MG63 (cell line): ENCODE data around the gene NOL3. TPM values are rescaled to one million over a fixed set of nuclear protein-coding genes. Genes with fewer than 3 reads are reported as not detected.

Experiments
- DNase-seq: peaks from one replicate; pipeline ENCODE4 v3.0.0-alpha.2; 2020
- H3K27me3 ChIP-seq: fragments of 250-450 bp; sonication (Bioruptor Pico); 2 replicates; pipeline ENCODE4 v1.5.1; 2020; ENCODE audit warnings: mild to moderate bottlenecking, moderate library complexity
- H3K36me3 ChIP-seq: fragments of 250-450 bp; sonication (Bioruptor Pico); 2 replicates; pipeline ENCODE4 v1.5.1; 2020; ENCODE audit warnings: mild to moderate bottlenecking, moderate library complexity
- H3K4me3 ChIP-seq: fragments of 250-450 bp; sonication (Bioruptor Pico); 2 replicates; pipeline ENCODE4 v1.5.1; 2020; ENCODE audit warnings: mild to moderate bottlenecking, moderate library complexity
- H3K9me3 ChIP-seq: fragments of 250-450 bp; sonication (Bioruptor Pico); 2 replicates; pipeline ENCODE4 v1.5.1; 2020; ENCODE audit warnings: mild to moderate bottlenecking, moderate library complexity
- total RNA-seq: library from RNA; depleted of rRNA; stranded (reverse); fragments of >200 nt; shearing (Covaris generic); gene quantifications from 2 replicates; pipeline ENCODE4 v1.2.3, GENCODE V29; 2014; ENCODE audit warnings: low replicate concordance

NOL3 gene
- total RNA-seq, 1 experiment from 2014 or later, result 16.5 TPM

DNA sequence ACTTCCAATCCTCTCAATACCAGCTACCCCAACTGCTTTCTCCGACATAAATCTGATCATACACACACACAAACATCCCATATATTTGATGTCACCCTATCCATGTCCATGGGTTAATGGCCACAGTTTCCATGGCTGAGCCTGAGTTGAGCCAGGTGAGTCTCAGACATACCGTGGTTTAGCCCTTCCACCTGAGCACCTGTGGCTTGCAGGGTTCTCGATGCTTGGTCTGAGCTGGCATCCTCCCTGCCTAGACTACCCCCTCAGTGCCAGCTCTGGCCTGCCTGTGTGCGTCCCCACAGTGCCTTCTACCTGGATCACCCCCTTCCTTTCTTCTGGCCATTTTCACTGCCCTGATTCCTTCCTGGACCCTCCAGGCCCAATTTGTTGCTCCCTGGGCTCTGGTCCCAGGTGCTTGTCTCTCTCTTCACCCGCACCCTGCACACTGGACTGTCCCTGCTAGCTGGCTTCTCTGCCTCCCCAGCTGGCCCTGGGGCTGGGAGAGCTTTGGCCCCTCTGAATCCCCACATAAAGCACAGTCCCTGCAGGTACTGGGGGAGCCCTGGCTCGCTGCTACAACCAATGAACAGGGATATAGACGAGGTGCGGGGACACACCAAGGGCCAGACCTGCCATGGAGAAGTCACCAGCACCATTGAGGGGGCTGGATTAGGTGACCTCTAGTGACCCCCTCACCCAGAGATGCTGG is 35.9 kb downstream of the NOL3 start:
- H3K4me3 ChIP-seq, result no peak overlapping the region
- DNase-seq, result no peak
- no peaks in the 10 kb centered on the region for H3K9me3 ChIP-seq
- no peaks in the 10 kb centered on the region for H3K27me3 ChIP-seq
- H3K36me3 ChIP-seq, result no peaks in the 10 kb centered on the region; the same call in 1 of the 2 replicates

DNA sequence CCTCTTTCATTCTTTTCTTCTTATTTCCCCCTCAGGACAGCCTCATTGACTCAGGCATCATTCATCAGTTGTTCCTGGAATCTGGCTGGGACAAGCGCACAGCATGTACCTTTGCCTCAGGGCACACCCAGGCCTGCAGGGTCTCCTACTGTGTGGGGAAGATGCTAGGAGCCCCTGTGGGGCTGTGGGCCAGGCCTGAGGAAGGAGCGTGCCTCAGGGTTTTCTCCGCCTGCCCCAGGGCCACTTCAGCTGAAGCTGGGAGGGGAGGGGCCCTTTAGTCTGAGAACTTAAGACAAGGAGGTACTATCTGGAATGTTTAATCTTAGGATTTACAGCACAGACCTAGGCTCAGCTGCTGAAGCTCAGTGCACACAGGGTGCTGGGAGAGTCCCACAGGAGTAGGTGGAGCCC is 36.5 kb downstream of the NOL3 start:
- no peak for DNase-seq
- H3K36me3 ChIP-seq, result no peaks in the 10 kb centered on the region
- H3K9me3 ChIP-seq, result no peaks in the 10 kb centered on the region
- no peak overlapping the region for H3K4me3 ChIP-seq
- H3K27me3 ChIP-seq, result no peaks in the 10 kb centered on the region

DNA sequence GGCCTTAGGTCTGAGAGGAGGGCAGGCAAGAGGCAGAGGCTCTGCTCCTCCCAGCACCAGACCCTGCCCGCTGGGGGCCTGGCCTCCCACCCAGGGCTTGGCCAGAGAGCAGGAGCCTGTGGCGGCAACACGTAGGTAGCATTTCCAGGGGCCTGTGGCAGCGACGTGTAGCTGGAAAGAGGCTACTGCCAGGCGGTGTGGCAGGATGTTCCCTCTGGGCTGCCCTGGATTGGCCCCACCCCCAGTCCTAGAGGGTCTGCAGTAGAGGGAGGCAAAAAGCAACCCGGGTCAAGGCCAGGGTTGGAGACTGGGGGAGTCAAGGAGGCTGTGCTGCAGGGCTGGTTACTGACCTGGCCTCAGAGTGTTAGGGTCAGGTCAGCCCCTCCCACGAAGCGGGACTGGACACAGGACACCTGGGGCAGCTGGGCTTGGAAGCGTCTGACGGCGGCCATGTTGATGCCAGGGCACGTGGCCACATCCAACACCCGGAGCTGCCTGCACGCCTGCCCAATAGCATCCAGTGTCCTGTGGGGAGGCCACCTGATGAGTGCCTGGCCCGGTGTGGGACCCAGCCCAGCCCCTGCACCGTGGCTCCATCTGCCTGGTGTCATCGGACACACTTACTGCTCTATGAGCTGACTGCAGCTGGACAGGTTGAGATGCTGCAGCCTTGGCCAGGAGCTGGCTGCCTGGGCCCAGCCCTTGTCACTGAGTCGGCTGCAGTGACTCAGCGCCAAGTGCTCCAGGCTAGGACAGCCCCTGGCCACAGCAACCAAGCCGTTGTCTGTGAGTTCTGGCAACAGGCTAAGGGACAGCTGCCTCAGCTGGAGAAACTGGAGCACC is 37.1 kb downstream of the NOL3 start:
- Histone ChIP-seq H3K27me3 (no peaks in the 10 kb centered on the region), H3K9me3 (no peaks in the 10 kb centered on the region), H3K36me3 (no peaks in the 10 kb centered on the region), H3K4me3 (no peak overlapping the region)
- DNase-seq, result peak; percentile 41

DNA sequence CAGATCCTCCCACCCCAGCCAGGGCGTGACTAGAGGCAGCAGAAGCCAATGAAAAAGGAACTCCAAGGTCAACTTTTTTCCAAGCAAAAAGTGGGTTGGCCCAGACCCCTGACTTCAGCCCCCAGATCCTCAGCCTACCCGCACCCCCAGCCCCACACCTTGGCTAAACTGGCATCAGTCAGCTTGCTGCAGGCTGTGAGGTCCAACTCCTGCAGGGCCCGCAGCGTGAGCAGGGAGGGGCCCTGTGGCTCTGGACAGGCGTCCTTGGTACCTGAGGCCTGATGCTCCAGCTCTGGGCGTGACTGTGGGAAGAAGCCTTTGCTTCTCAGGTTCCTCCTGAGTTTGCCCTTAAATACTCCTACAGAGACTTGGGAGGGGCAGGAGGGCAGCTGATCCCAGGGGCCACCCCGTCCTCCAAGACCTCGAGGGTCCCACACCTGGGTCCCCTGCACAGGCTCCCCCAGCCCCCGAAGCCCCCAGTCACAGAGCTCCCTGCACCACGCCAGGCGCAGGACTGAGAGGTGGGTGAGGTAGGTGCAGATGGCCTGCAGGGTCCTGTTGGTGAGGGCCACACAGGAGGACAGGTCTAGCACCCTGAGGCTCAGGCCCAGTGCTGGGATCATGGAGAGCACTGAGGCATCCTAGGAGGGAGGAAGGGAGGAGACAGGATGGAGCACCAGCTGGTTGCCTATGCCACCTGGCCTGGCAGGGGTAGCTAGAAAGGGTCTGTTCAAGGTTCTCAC is 38.0 kb downstream of the NOL3 start:
- H3K36me3 ChIP-seq, result no peaks in the 10 kb centered on the region
- H3K9me3 ChIP-seq, result no peaks in the 10 kb centered on the region
- H3K27me3 ChIP-seq, result no peaks in the 10 kb centered on the region
- H3K4me3 ChIP-seq, result no peak overlapping the region
- DNase-seq, result no peak

DNA sequence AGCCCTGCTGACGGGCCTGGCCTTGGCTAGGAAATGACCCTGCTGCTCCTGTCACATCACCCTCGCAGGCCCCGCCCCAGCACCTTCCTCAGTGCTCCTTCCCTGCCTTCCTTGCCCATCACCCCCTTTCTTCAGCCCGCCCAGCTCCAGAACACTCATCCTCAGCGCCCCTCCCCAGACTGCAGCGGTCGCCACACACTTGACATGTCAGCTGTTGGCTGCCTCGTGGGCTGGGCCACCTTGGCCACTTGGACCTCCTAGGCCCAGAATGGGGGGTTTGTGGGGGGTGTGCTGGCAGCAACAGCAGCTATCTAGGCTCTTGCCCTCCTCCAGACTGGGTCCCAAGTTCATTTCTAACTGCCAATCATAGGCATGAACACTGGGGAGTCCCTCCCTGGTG is 39.2 kb downstream of the NOL3 start:
- H3K4me3 ChIP-seq, result no peak overlapping the region
- H3K9me3 ChIP-seq, result no peaks in the 10 kb centered on the region
- DNase-seq, result no peak
- no peaks in the 10 kb centered on the region for H3K27me3 ChIP-seq
- H3K36me3 ChIP-seq, result no peaks in the 10 kb centered on the region

DNA sequence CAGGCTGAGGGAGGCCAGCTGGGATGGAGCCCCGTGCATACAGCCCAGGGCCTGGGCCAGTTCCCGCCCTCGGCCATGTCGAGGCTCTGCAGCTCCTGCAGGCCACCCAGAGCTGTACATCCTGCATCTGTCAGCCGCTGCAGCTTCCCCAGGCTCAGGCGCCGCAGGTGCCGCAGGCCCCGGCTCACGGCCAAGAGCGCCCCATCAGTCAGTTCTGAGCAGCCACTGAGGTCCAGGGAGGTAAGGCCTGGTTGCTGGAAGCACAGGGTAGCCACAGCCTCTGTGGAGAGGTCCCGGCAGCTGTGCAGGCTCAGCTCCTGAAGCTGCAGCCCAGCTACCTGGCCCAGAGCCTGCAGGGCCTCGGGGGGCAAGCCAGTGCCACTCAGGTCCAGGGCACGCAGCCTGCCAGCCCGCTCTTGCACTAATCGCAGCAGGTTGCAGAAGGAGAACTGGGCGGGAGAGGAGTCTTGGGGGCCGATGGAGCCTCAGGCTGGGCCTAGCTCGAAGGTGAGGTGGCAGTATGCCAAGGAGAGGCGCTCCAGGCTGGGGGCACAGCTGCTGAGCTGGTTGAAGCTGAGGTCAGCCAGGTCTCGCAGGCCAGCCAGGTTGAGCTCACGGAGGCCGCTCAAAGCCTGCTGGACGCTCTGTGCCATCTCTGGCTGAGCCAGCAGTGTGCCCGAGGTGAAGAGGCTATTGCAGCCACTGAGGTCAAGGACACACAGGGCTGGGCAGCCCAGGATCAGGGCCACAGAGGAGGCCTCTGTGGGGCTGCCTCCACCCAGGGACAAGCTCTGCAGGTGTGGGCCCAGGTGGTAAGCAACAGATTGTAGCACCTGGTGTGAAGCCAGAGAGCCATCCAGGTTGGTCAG is 40.0 kb downstream of the NOL3 start:
- H3K27me3 ChIP-seq, result no peaks in the 10 kb centered on the region
- H3K9me3 ChIP-seq, result no peaks in the 10 kb centered on the region
- no peak for DNase-seq
- no peak overlapping the region for H3K4me3 ChIP-seq
- H3K36me3 ChIP-seq, result no peaks in the 10 kb centered on the region

DNA sequence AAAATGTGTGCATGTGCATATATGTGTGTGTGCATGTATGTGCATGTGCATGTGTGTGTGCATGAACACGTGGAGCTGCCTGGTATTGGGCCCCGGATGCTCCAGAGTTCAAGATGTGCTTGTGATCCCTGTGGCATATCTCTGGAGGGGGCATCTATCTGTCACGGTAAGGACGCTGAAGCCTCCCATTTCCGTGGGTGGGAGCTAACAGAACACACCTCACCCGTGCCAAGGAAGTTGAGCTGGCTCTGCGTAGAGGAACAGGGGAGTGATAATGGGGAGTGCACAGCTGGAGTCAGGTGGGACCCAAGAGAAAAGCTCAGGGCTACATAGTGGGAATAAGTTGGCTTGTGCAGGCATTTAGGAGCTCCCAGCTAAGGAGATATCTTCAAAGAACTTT is 41.3 kb downstream of the NOL3 start:
- H3K4me3 ChIP-seq, result no peak overlapping the region
- DNase-seq, result no peak
- H3K27me3 ChIP-seq, result no peaks in the 10 kb centered on the region
- H3K36me3 ChIP-seq, result no peaks in the 10 kb centered on the region
- H3K9me3 ChIP-seq, result no peaks in the 10 kb centered on the region

DNA sequence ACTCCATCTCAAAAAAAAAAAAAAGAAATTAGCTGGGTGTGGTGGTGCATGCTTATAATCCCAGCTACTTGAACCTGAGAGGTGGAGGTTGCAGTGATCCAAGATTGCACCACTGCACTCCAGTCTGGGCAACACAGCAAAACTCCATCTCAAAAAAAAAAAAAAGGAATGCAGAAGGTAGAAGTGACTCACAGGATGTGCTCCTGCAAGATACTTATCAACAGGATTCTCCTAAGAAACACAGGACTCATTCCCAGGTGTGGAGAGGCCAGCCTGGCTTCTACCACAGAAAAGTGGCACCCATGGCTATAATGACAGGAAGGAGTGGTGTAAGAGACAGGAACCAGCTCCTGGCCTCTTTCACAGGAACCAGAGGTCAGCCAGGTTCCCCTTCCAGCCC is 42.4 kb downstream of the NOL3 start:
- no peaks in the 10 kb centered on the region for H3K36me3 ChIP-seq
- H3K9me3 ChIP-seq, result no peaks in the 10 kb centered on the region
- DNase-seq, result no peak
- H3K4me3 ChIP-seq, result no peak overlapping the region
- H3K27me3 ChIP-seq, result no peaks in the 10 kb centered on the region

DNA sequence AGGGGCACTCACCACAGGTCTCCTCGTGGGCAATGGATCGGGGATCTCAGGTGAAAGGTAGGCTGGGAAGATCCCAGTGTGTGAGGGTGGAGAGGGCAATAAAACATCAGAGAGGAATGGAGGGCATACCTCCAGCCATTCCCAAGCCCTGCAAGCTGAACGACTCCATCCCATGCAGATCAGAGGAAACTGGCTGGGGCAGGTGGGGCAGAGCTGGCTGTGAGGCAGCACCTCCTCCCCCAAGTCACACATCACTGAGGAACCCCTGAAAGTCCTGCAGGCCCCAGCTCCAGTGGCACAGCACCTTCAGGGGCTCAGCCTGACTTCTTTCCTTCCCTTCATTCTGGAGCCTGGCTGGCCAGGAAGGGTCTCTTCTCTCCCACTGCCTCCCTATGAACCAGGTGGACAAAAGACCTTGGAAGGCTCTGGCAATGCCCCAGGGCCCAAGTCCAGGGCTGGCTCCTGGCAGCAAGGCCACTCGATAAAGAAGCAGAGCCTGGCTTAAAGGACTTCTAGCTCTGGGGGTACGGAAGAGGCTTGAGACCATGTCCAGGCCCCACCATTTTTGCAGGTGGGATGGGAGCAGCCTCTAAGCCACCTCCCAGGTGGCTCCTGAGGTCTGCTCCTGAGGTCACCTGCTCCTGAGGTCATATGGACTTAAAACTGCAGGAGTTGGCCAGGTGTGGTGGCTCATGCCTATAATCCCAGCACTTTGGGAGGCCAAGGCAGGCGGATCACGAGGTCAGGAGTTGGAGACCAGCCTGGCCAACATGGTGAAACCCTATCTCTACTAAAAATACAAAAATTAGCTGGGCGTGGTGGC is 43.1 kb downstream of the NOL3 start:
- H3K36me3 ChIP-seq, result no peaks in the 10 kb centered on the region
- no peaks in the 10 kb centered on the region for H3K9me3 ChIP-seq
- no peak overlapping the region for H3K4me3 ChIP-seq
- H3K27me3 ChIP-seq, result no peaks in the 10 kb centered on the region
- DNase-seq, result no peak

DNA sequence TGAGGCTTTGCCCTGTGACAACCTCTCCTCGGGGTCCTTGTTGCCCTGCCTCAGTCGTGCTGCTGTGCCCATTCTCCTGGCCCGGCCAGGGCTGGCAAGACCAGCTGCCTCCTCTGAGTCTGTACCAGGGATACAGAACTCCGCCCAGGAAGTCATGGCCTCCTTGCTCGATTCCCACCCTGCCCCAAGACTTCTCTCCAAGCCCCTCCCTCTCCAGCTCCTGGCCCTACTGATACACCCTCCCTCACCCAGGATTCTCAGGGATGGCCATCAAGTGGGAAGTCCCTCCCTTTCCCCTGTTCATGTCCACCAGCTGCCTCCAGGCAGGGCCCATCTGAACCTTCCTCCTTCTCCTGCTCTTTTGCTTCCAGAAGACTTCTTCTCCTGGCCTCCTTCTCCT is 45.4 kb downstream of the NOL3 start:
- Histone ChIP-seq H3K4me3 (no peak overlapping the region), H3K27me3 (no peaks in the 10 kb centered on the region), H3K9me3 (no peaks in the 10 kb centered on the region), H3K36me3 (no peaks in the 10 kb centered on the region)
- no peak for DNase-seq

DNA sequence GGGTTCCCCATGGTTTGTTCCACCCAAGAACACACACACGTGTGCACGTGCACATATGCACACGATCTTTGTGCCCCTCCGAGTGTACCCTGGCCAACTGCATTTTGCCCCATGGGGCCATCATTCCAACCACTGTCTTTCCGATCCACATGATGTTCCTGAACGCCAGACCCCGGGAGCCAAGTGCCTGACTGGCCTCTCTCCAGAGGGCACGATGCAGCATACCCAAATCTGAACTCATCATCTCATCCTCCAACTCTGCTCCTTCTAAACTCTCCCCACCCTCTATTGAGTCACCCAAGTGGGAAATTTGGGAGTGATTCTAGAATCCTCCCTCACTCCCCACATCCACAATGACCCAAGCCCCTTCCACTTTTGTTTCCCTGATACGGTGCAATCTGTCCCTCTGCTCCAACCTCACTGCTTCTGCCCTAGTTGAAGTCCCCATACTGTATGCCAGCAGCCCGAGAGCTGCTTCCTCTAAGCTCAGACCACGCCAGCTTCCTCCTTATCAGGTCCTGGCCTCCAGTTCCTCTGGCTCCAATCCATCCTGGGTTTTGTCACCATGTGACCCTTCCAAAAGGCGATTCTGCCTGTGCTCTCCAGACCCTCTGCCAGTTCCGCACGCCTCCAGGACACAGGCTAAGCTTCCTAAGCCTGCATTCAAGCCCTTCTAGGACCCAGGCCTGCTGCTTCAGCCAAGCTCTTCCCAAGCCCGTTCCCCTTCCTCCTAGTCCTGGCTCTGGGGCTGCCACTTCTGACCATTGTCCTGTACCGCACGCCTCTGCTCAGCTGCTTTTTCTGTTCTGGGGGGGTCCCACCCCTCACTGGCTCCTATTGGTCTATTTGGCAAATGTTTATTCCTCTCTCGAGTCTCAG is 46.5 kb downstream of the NOL3 start:
- DNase-seq, result no peak
- Histone ChIP-seq H3K4me3 (no peak overlapping the region), H3K9me3 (no peaks in the 10 kb centered on the region), H3K27me3 (no peaks in the 10 kb centered on the region), H3K36me3 (no peaks in the 10 kb centered on the region)

DNA sequence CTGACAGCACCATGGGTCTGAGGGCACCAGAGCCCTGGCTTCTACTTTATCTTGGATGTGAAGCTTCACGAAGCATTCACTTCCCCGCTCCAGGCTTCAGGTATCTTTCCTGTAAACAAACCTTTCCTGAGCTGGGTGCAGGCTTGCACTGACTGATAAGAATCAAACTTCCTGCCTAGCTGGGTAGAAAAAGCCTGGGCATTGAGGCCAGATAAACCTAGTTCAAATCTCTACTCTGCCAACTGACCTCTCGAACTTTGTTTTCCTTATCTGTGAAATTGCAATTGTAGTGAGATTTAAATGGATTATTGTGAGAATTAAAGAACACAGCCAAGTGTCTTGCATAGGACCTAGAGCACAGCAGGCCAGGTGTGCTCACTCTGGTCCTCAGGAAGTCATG is 53.7 kb downstream of the NOL3 start:
- no peaks in the 10 kb centered on the region for H3K27me3 ChIP-seq
- DNase-seq, result no peak
- no peaks in the 10 kb centered on the region for H3K9me3 ChIP-seq
- peaks cover 7% of the 10 kb centered on the region for H3K36me3 ChIP-seq
- no peak overlapping the region for H3K4me3 ChIP-seq
